Hepatocyte (in vitro differentiated cells): ENCODE measurements around the gene OPA3. TPM values are rescaled to one million over a fixed set of nuclear protein-coding genes. Genes with fewer than 3 reads are reported as not detected.

Experiments used
- DNase-seq: peaks from one replicate; pipeline ENCODE4 v3.0.0-alpha.2; 2016; ENCODE audit warnings: low spot score
- H2AFZ ChIP-seq: fragments of 200-600 bp; sonication (generic); 2 replicates; pipeline ENCODE4 v1.6.0; 2016; ENCODE audit warnings: antibody characterized with exemption, mild to moderate bottlenecking
- H3K27ac ChIP-seq: fragments of 200-600 bp; sonication (generic); 2 replicates; pipeline ENCODE4 v1.5.1; 2016; ENCODE audit warnings: mild to moderate bottlenecking
- H3K27me3 ChIP-seq: fragments of 200-600 bp; sonication (generic); 2 replicates; pipeline ENCODE4 v1.6.1; 2016
- H3K36me3 ChIP-seq: fragments of 200-600 bp; sonication (generic); replicated peaks from 2 replicates; pipeline ENCODE4 v1.5.1; 2016; ENCODE audit warnings: low read depth; ENCODE audit not compliant: insufficient read depth
- H3K4me1 ChIP-seq: fragments of 200-600 bp; sonication (generic); 2 replicates; pipeline ENCODE4 v1.5.1; 2016; ENCODE audit warnings: mild to moderate bottlenecking, moderate library complexity; ENCODE audit not compliant: insufficient read depth
- H3K4me2 ChIP-seq: fragments of 200-600 bp; sonication (generic); 2 replicates; pipeline ENCODE4 v1.6.0; 2016
- H3K4me3 ChIP-seq: fragments of 200-600 bp; sonication (generic); 2 replicates; pipeline ENCODE4 v1.5.1; 2016; ENCODE audit warnings: mild to moderate bottlenecking
- H3K79me2 ChIP-seq: fragments of 200-600 bp; sonication (generic); 2 replicates; pipeline ENCODE4 v1.6.0; 2017; ENCODE audit warnings: mild to moderate bottlenecking
- H3K9me2 ChIP-seq: fragments of 200-600 bp; sonication (generic); replicated peaks from 2 replicates; pipeline ENCODE4 v1.6.0; 2017; ENCODE audit warnings: mild to moderate bottlenecking; ENCODE audit not compliant: insufficient read depth
- H3K9me3 ChIP-seq: fragments of 200-600 bp; sonication (generic); 2 replicates; pipeline ENCODE4 v1.5.1; 2016; ENCODE audit warnings: low read depth, mild to moderate bottlenecking
- H4K20me1 ChIP-seq: fragments of 200-600 bp; sonication (generic); 2 replicates; pipeline ENCODE4 v1.6.0; 2016; ENCODE audit warnings: mild to moderate bottlenecking; ENCODE audit not compliant: insufficient read depth, poor library complexity, severe bottlenecking
- EZH2 ChIP-seq: fragments of 200-600 bp; sonication (generic); IDR thresholded peaks from 2 replicates; pipeline ENCODE4 v1.6.1; 2016; ENCODE audit warnings: antibody characterized with exemption, mild to moderate bottlenecking, borderline replicate concordance
- EZH2phosphoT487 ChIP-seq: fragments of 200-600 bp; sonication (generic); IDR thresholded peaks from one replicate; pipeline ENCODE4 v1.6.1; 2018; ENCODE audit warnings: antibody characterized with exemption, mild to moderate bottlenecking, low read depth, moderate library complexity; ENCODE audit not compliant: unreplicated experiment, severe bottlenecking
- WGBS: methylation state at CpG from one replicate; pipeline ENCODE4 v1.1.6; 2016; ENCODE audit warnings: low lambda C conversion rate; ENCODE audit errors: missing lambda C conversion rate; 5-methylcytosine and 5-hydroxymethylcytosine counted together
- polyA plus RNA-seq: library from polyadenylated mRNA; unstranded; fragments of >200 nt; fragmentation: Nextera tagmentation; extraction: Ambion mirVana; gene quantifications from 2 replicates; pipeline ENCODE4 v1.2.1, GENCODE V29; 2016
- total RNA-seq: library from RNA; depleted of rRNA; stranded (reverse); fragments of >200 nt; gene quantifications from 2 replicates; pipeline ENCODE4 v1.2.3, GENCODE V29; 2014
- TF ChIP-seq, protein P1 (sequence below): fragments of 200-600 bp; sonication (generic); IDR thresholded peaks from 2 replicates; pipeline ENCODE4 v1.5.1; 2016; ENCODE audit warnings: antibody characterized with exemption, mild to moderate bottlenecking; ENCODE audit not compliant: poor library complexity

Gene OPA3
- total and polyA plus RNA-seq, 2 experiments from 2014 or later = 15.0 to 15.1 TPM

- Histone ChIP-seq H3K4me1 (peaks cover 12% of the 10 kb centered on the region), H3K4me3 (no peak overlapping the region), H4K20me1 (peaks cover 16% of the 10 kb centered on the region), H3K9me3 (no peaks in the 10 kb centered on the region), H2AFZ (no peak overlapping the region), H3K79me2 (peaks cover 36% of the 10 kb centered on the region), H3K27me3 (no peaks in the 10 kb centered on the region), H3K9me2 (no peaks in the 10 kb centered on the region), H3K4me2 (no peak overlapping the region), H3K36me3 (no peaks in the 10 kb centered on the region), H3K27ac (peak overlapping the region; percentile 12)
- WGBS = 94% methylated on average over 46 of the region's 50 CpGs
- DNase-seq = no peak
- TF ChIP-seq EZH2 (no peak), EZH2phosphoT487 (no peak)
- TF ChIP-seq, protein P1, sequence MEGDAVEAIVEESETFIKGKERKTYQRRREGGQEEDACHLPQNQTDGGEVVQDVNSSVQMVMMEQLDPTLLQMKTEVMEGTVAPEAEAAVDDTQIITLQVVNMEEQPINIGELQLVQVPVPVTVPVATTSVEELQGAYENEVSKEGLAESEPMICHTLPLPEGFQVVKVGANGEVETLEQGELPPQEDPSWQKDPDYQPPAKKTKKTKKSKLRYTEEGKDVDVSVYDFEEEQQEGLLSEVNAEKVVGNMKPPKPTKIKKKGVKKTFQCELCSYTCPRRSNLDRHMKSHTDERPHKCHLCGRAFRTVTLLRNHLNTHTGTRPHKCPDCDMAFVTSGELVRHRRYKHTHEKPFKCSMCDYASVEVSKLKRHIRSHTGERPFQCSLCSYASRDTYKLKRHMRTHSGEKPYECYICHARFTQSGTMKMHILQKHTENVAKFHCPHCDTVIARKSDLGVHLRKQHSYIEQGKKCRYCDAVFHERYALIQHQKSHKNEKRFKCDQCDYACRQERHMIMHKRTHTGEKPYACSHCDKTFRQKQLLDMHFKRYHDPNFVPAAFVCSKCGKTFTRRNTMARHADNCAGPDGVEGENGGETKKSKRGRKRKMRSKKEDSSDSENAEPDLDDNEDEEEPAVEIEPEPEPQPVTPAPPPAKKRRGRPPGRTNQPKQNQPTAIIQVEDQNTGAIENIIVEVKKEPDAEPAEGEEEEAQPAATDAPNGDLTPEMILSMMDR = no peak
Observed at GRCh38 chr19:45517641-45518468, 66.7 kb downstream of the OPA3 start.

DNA sequence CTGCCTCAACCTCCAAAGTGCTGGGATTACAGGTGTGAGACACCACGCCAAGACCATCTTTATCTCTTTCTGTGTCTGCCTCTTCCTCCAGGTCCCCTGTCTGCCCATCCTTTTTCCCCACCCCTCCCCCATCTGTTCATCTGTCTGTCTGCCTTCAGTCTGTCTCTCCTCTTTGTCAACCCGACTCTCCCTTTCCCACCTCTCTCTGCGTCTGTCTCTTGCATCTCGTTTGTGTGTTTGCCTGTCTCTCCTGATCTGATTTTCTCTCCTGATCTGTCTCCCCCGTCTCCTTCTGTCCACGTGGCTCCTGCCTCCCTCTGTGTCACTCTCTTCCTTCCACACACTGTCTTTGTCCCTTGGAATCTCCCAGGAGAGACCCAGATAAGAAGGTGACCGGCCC is 67.4 kb downstream of the OPA3 start:
- H3K79me2 ChIP-seq = peaks cover 43% of the 10 kb centered on the region

DNA sequence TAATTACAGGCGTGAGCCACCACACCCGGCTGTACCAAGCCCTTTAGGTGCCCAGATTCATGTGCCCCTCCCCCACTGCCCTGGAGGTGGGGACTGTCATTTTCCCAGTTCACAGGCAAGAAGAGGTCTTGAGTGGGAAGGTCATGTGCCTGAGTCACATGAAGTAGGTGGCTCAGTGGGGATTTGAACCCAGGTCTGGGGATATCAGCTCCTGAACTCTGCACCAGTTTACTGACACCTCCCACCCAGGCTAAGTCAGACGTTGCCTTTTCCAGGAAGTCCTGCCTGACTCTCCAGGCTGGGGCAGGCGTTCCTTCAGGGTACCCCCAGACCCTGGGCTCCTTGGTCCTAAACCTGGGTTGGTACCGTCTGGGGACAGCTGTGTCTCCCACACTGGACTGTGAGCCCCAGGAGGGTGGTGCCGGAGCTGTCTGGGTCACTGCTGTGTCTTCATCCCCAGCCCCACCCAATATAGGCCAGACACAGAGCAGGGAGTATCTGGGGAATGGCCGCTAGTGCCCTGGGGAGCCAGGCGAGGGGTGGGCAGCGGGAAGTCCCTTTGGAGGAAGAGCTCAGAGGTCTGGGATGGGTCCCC is 68.7 kb downstream of the OPA3 start:
- Histone ChIP-seq H3K27ac (peak overlapping the region; percentile 71), H3K79me2 (peaks cover 56% of the 10 kb centered on the region), H3K4me3 (no peak overlapping the region), H2AFZ (no peak overlapping the region), H3K9me2 (no peaks in the 10 kb centered on the region), H3K4me1 (peaks cover 12% of the 10 kb centered on the region), H3K27me3 (no peaks in the 10 kb centered on the region), H3K4me2 (no peak overlapping the region), H3K36me3 (no peaks in the 10 kb centered on the region), H4K20me1 (peaks cover 23% of the 10 kb centered on the region), H3K9me3 (no peaks in the 10 kb centered on the region)
- TF ChIP-seq EZH2 = no peak
- TF ChIP-seq, protein P1 = no peak
- no peak for TF ChIP-seq EZH2phosphoT487
- WGBS = 90% methylated on average over 9 of the region's 9 CpGs
- DNase-seq = no peak

More for the DNA sequence above, 67.4 kb downstream of the OPA3 start:
- H3K4me1 ChIP-seq = peaks cover 12% of the 10 kb centered on the region
- H2AFZ ChIP-seq = no peak overlapping the region
- DNase-seq = no peak
- H3K36me3 ChIP-seq = no peaks in the 10 kb centered on the region
- no peak for TF ChIP-seq EZH2phosphoT487
- no peak for TF ChIP-seq EZH2
- TF ChIP-seq, protein P1 = no peak
- no peaks in the 10 kb centered on the region for H3K9me2 ChIP-seq
- no peak overlapping the region for H3K4me2 ChIP-seq
- peaks cover 16% of the 10 kb centered on the region for H4K20me1 ChIP-seq
- no peaks in the 10 kb centered on the region for H3K9me3 ChIP-seq
- H3K27me3 ChIP-seq = no peaks in the 10 kb centered on the region
- no peak overlapping the region for H3K4me3 ChIP-seq
- 69% methylated on average over 7 of the region's 7 CpGs for WGBS
- no peak overlapping the region for H3K27ac ChIP-seq
